Stimulated activated CD8-positive, alpha-beta memory T cell treated with anti-CD3 and anti-CD28 coated beads, Interleukin-12 subunit alpha, Interleukin-12 subunit beta, amount 100 ng/mL, for 1 hour (primary cell): ENCODE data around the gene ATP11A.
"Not testable (repeated sequence)": the region's sequence is repeated elsewhere in the genome, so short reads cannot be mapped to it uniquely, and the experiment has no call there.

Experiments used
- DNase-seq: peaks from one replicate; pipeline ENCODE4 v3.0.0-alpha.2; 2020; ENCODE audit warnings: low read depth

ATP11A gene

GRCh38 chr13:112799394-112799793 lies 109.6 kb downstream of the ATP11A start:
- DNase-seq = no peak

- DNase-seq = no peak
Measured at GRCh38 chr13:112800057-112800456, 110.2 kb downstream of the ATP11A start.

GRCh38 chr13:112800807-112801206 lies 111.0 kb downstream of the ATP11A start:
- not testable (repeated sequence) for DNase-seq

GRCh38 chr13:112802802-112803195 lies 113.0 kb downstream of the ATP11A start:
- no peak for DNase-seq

- DNase-seq = no peak
Measured at GRCh38 chr13:112803422-112803821, 113.6 kb downstream of the ATP11A start.

GRCh38 chr13:112804374-112804773 lies 114.5 kb downstream of the ATP11A start:
- DNase-seq = no peak

- DNase-seq = no peak
Measured at GRCh38 chr13:112806739-112807652, 117.2 kb downstream of the ATP11A start.

GRCh38 chr13:112807653-112808376 lies 118.0 kb downstream of the ATP11A start:
- no peak for DNase-seq

GRCh38 chr13:112808377-112809140 lies 118.7 kb downstream of the ATP11A start:
- no peak for DNase-seq

- DNase-seq = no peak
Measured at GRCh38 chr13:112809332-112810315, 119.8 kb downstream of the ATP11A start.

- DNase-seq = no peak
Measured at GRCh38 chr13:112810608-112811007, 120.8 kb downstream of the ATP11A start.

- no peak for DNase-seq
Measured at GRCh38 chr13:112812306-112813055, 122.6 kb downstream of the ATP11A start.

- no peak for DNase-seq
Measured at GRCh38 chr13:112813552-112813951, 123.7 kb downstream of the ATP11A start.

GRCh38 chr13:112814905-112815585 lies 125.2 kb downstream of the ATP11A start:
- no peak for DNase-seq

- no peak for DNase-seq
Measured at GRCh38 chr13:112815871-112816270, 126.0 kb downstream of the ATP11A start.

GRCh38 chr13:112818040-112818697 lies 128.3 kb downstream of the ATP11A start:
- DNase-seq = no peak

GRCh38 chr13:112818698-112819045 lies 128.8 kb downstream of the ATP11A start:
- no peak for DNase-seq

GRCh38 chr13:112819111-112819510 lies 129.3 kb downstream of the ATP11A start:
- DNase-seq = no peak

GRCh38 chr13:112819816-112820215 lies 130.0 kb downstream of the ATP11A start:
- no peak for DNase-seq
